PC-9 (cell line): ENCODE results near the gene CCDC85C. TPM values are rescaled to one million over a fixed set of nuclear protein-coding genes. Genes with fewer than 3 reads are reported as not detected.
"Not testable (repeated sequence)": the region's sequence is repeated elsewhere in the genome, so short reads cannot be mapped to it uniquely, and the experiment has no call there.

ENCODE experiments used
- BruUV-seq: library from RNA; stranded (reverse); fragments of 400-500 nt; replicated peaks from 2 replicates; lab custom pipeline; 2021; lab: Mats Ljungman, UMichigan
- CTCF ChIA-PET: fragments of 300-600 bp; sonication (Branson Sonifier 250); formaldehyde crosslinking; loops from one replicate; lab custom pipeline; 2022; ENCODE audit warnings: antibody characterized with exemption; lab: Charles Lee
- POLR2A ChIA-PET: fragments of 300-600 bp; sonication (Branson Sonifier 250); formaldehyde crosslinking; loops from one replicate; lab custom pipeline; 2022; ENCODE audit warnings: antibody characterized with exemption; ENCODE audit not compliant: unreplicated experiment; lab: Charles Lee
- DNase-seq, 2 experiments: peaks; one replicate each; pipeline versions ENCODE4 v3.0.0 to v3.0.0-alpha.2; 2015 to 2022; ENCODE audit warnings: mixed read lengths in 1 of 2
- H2AFZ ChIP-seq: fragments of 200-600 bp; sonication (generic); 2 replicates; pipeline ENCODE4 v1.8.1; 2017; ENCODE audit warnings: antibody characterized with exemption
- H3F3A ChIP-seq: fragments of 200-600 bp; sonication (generic); 2 replicates; pipeline ENCODE4 v1.8.1; 2017; ENCODE audit warnings: antibody characterized with exemption, mild to moderate bottlenecking, low read depth; ENCODE audit not compliant: insufficient read depth
- H3K27ac ChIP-seq: fragments of 200-600 bp; sonication (generic); 2 replicates; pipeline ENCODE4 v1.6.1; 2016; ENCODE audit warnings: mixed run types
- H3K27me3 ChIP-seq: fragments of 200-600 bp; sonication (generic); 2 replicates; pipeline ENCODE4 v1.6.1; 2016; ENCODE audit warnings: low read depth, mixed run types; ENCODE audit not compliant: insufficient read depth
- H3K36me3 ChIP-seq: fragments of 200-600 bp; sonication (generic); 2 replicates; pipeline ENCODE4 v1.6.1; 2016; ENCODE audit warnings: low read depth, mixed run types
- H3K4me1 ChIP-seq: fragments of 200-600 bp; sonication (generic); replicated peaks from 2 replicates; pipeline ENCODE4 v1.6.1; 2016; ENCODE audit warnings: mixed run types; ENCODE audit not compliant: insufficient read depth
- H3K4me2 ChIP-seq: fragments of 200-600 bp; sonication (generic); 2 replicates; pipeline ENCODE4 v1.6.1; 2017; ENCODE audit warnings: mixed run types
- H3K4me3 ChIP-seq: fragments of 200-600 bp; sonication (generic); 2 replicates; pipeline ENCODE4 v1.6.1; 2016; ENCODE audit warnings: mixed run types
- H3K79me2 ChIP-seq: fragments of 200-600 bp; sonication (generic); 2 replicates; pipeline ENCODE4 v1.6.1; 2017; ENCODE audit warnings: low read depth, mixed run types
- H3K9me2 ChIP-seq: fragments of 200-600 bp; sonication (generic); 2 replicates; pipeline ENCODE4 v1.8.1; 2017; ENCODE audit warnings: mild to moderate bottlenecking; ENCODE audit not compliant: insufficient read depth
- H3K9me3 ChIP-seq: fragments of 200-600 bp; sonication (generic); 2 replicates; pipeline ENCODE4 v1.8.1; 2016; ENCODE audit warnings: low read depth; ENCODE audit not compliant: insufficient read depth
- H4K20me1 ChIP-seq: fragments of 200-600 bp; sonication (generic); 2 replicates; pipeline ENCODE4 v1.8.1; 2017; ENCODE audit not compliant: insufficient read depth
- CTCF ChIP-seq: fragments of 200-600 bp; sonication (generic); conservative IDR thresholded peaks from 2 replicates; pipeline ENCODE4 v1.6.1; 2017; ENCODE audit warnings: mixed run types, antibody characterized with exemption, mild to moderate bottlenecking, moderate library complexity
- EZH2 ChIP-seq: fragments of 200-600 bp; sonication (generic); IDR thresholded peaks from 2 replicates; pipeline ENCODE4 v1.8.0; 2017; ENCODE audit warnings: antibody characterized with exemption, low read depth
- intact Hi-C: fragments of 100-400 bp; cut with micrococcal nuclease; formaldehyde crosslinking; loops from one replicate; pipeline ENCODE4 v1.10.0; 2022; ENCODE audit not compliant: unreplicated experiment
- total RNA-seq: library from RNA; stranded (reverse); gene quantifications from 2 replicates; pipeline ENCODE4 v1.2.3, GENCODE V29; 2021

The CCDC85C gene
- total RNA-seq, 1 experiment from 2014 or later, result 21.2 TPM

DNA sequence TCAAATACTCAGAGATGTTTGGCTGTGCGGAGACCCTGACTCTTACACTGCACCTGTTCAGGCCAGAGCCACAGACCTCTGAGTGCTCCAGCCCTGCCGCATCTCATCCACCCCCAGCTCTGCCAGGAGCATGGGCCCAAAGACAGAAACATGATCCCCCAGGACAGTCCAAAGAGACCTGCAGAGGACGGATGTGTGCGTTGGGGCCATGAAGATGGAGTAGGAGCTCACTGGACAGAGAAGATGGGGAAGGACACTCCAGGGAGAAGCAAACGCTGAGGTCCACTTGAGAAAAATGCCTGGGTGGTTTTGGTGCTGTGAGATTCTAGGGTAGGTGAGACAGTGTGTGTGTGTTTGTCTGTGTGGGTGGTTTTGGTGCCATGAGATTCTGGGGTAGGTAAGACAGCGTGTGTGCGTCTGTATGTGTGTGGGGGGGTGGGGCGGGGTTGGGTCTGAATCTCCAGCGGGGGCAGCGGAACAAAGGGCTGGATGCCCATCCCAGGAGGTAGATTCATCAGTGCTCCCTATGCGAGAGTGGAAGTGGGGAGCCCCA lies 40.1 kb upstream of the CCDC85C start:
- Histone ChIP-seq H2AFZ (no peak overlapping the region), H3K36me3 (no peaks in the 10 kb centered on the region), H4K20me1 (no peaks in the 10 kb centered on the region), H3K4me1 (no peaks in the 10 kb centered on the region), H3K79me2 (no peaks in the 10 kb centered on the region), H3K9me2 (no peaks in the 10 kb centered on the region), H3K27ac (no peak overlapping the region), H3K9me3 (no peaks in the 10 kb centered on the region), H3K4me3 (no peak overlapping the region), H3F3A (no peaks in the 10 kb centered on the region), H3K27me3 (no peaks in the 10 kb centered on the region), H3K4me2 (no peak overlapping the region)
- DNase-seq, result no peak
- no TSS peak for BruUV-seq
- ChIA-PET POLR2A (no interaction called here), CTCF (no interaction called here)
- intact Hi-C loops, result no loop called here
- TF ChIP-seq EZH2 (no peak), CTCF (no peak)

GRCh38 chr14:99643343-99643742 lies 39.3 kb upstream of the CCDC85C start:
- no peaks in the 10 kb centered on the region for H3K79me2 ChIP-seq
- no peaks in the 10 kb centered on the region for H4K20me1 ChIP-seq
- H3F3A ChIP-seq, result no peaks in the 10 kb centered on the region
- H3K9me3 ChIP-seq, result no peaks in the 10 kb centered on the region
- TF ChIP-seq CTCF, result no peak
- TF ChIP-seq EZH2, result no peak
- no peaks in the 10 kb centered on the region for H3K27me3 ChIP-seq
- BruUV-seq, result no TSS peak
- H3K4me3 ChIP-seq, result no peak overlapping the region
- no peaks in the 10 kb centered on the region for H3K9me2 ChIP-seq
- H3K4me1 ChIP-seq, result no peaks in the 10 kb centered on the region
- H3K36me3 ChIP-seq, result no peaks in the 10 kb centered on the region
- no peak for DNase-seq
- CTCF ChIA-PET, result no interaction called here
- H3K27ac ChIP-seq, result no peak overlapping the region
- intact Hi-C loops, result no loop called here
- H2AFZ ChIP-seq, result no peak overlapping the region
- POLR2A ChIA-PET, result no interaction called here
- H3K4me2 ChIP-seq, result no peak overlapping the region

DNA sequence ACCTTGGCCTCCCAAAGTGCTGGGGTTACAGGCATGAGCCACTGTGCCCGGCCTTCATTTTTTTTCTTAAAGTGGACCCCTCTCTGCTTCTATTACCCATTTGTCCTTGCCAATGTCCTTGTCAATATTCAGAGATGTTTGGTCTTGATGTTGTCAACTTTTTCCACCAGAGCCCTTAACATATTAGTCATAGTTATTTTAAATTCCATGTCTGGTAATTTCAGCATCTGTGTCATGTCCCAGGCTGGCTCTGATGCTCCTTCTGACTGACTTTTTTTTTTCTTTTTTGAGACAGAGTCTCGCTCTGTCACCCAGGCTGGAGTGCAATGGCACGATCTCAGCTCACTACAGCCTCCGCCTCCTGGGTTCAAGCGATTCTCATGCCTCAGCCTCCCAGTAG lies 38.8 kb upstream of the CCDC85C start:
- H2AFZ ChIP-seq, H3K4me1 ChIP-seq, POLR2A ChIA-PET, CTCF ChIA-PET, H3F3A ChIP-seq, BruUV-seq, H3K4me3 ChIP-seq, H4K20me1 ChIP-seq, H3K27ac ChIP-seq, H3K9me2 ChIP-seq, H3K9me3 ChIP-seq, DNase-seq, H3K4me2 ChIP-seq, H3K79me2 ChIP-seq, H3K36me3 ChIP-seq, intact Hi-C loops, H3K27me3 ChIP-seq: not testable (repeated sequence)

DNA sequence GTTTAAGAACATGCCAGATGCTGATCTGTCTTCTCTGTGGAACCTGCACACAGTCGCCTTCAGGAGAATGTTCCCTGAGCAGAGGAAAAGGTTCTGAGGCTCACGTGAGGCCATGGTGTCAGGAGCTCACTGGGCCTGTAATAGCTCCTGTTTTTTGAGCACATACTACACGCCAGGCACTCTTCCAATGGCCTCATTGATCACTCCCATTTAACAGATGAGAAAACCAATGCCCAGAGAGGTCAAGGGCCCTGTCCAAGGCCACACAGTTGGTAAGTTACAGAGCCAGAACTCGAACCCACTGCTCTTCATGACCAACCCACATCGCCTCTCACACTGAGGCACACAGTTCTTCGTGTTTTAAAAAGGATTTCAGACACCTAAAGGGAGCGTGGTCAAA lies 33.6 kb upstream of the CCDC85C start:
- TF ChIP-seq CTCF (no peak), EZH2 (no peak)
- no peaks in the 10 kb centered on the region for H3F3A ChIP-seq
- no peaks in the 10 kb centered on the region for H4K20me1 ChIP-seq
- no peaks in the 10 kb centered on the region for H3K9me2 ChIP-seq
- no peak overlapping the region for H2AFZ ChIP-seq
- no peaks in the 10 kb centered on the region for H3K27me3 ChIP-seq
- H3K79me2 ChIP-seq, result no peaks in the 10 kb centered on the region
- CTCF ChIA-PET, result no interaction called here
- no peak overlapping the region for H3K4me3 ChIP-seq
- no peaks in the 10 kb centered on the region for H3K4me1 ChIP-seq
- no peak for DNase-seq
- BruUV-seq, result no TSS peak
- no peak overlapping the region for H3K27ac ChIP-seq
- POLR2A ChIA-PET, result no interaction called here
- intact Hi-C loops, result no loop called here
- no peaks in the 10 kb centered on the region for H3K36me3 ChIP-seq
- H3K4me2 ChIP-seq, result no peak overlapping the region
- no peaks in the 10 kb centered on the region for H3K9me3 ChIP-seq
